ENCODE data around the gene ZSWIM4.
A peak's percentile ranks its signal among the peaks of the same experiment; 100 is the strongest.

ZSWIM4 gene

GRCh38 chr19:13804830-13805683 is 9.8 kb downstream of the ZSWIM4 start:
- no peaks in the 10 kb centered on the region for H3K9me3 ChIP-seq (ENCODE audit: control insufficient read depth in 5 of 5, low read length in 5 of 5)
- H3K4me3 ChIP-seq (ENCODE audit: low read depth in 1 of 5, low read length in 5 of 5), result no peak overlapping the region
- H3K36me3 ChIP-seq (ENCODE audit: control insufficient read depth in 5 of 5, insufficient read depth in 5 of 5, low read length in 5 of 5), result peaks cover 0 to 30% (median 15%) of the 10 kb centered on the region in 5 donors
- no peak overlapping the region for H3K27ac ChIP-seq (ENCODE audit: low read depth, low read length)
- H3K4me1 ChIP-seq (ENCODE audit: control insufficient read depth in 5 of 5, insufficient read depth in 5 of 5, low read length in 5 of 5), result no peaks in the 10 kb centered on the region
- no peak overlapping the region for H3K9ac ChIP-seq (ENCODE audit: low read length in 5 of 5)
- no peaks in the 10 kb centered on the region for H3K27me3 ChIP-seq (ENCODE audit: control insufficient read depth in 5 of 5, insufficient read depth in 4 of 5, low read length in 5 of 5)

DNA sequence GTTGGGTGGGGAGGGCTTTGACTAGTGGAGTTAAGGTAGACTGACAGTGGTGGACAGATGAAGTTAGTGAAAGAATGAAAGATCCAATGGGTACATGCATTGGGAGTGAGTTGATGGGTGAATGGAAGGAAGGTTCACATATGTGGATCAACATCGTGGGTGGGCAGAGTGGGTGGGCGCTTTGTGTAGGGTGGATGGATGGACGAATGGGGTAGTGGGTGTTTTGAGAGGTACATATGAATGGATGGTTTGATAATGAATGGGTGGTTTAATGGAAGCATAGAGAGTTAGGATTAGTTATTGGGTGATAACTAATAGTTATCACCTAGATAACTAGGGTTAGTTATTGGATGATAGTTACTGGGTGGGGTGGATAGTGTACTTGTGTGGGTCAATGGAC is 11.5 kb downstream of the ZSWIM4 start:
- H3K27me3 ChIP-seq (ENCODE audit: control insufficient read depth in 5 of 5, insufficient read depth in 4 of 5, low read length in 5 of 5), result no peaks in the 10 kb centered on the region
- no peak overlapping the region for H3K27ac ChIP-seq (ENCODE audit: low read depth, low read length)
- no peak overlapping the region for H3K4me3 ChIP-seq (ENCODE audit: low read depth in 1 of 5, low read length in 5 of 5)
- no peaks in the 10 kb centered on the region for H3K9me3 ChIP-seq (ENCODE audit: control insufficient read depth in 5 of 5, low read length in 5 of 5)
- H3K4me1 ChIP-seq (ENCODE audit: control insufficient read depth in 5 of 5, insufficient read depth in 5 of 5, low read length in 5 of 5), result no peaks in the 10 kb centered on the region
- H3K36me3 ChIP-seq (ENCODE audit: control insufficient read depth in 5 of 5, insufficient read depth in 5 of 5, low read length in 5 of 5), result peaks cover 0 to 30% (median 15%) of the 10 kb centered on the region in 5 donors
- H3K9ac ChIP-seq (ENCODE audit: low read length in 5 of 5), result no peak overlapping the region

DNA sequence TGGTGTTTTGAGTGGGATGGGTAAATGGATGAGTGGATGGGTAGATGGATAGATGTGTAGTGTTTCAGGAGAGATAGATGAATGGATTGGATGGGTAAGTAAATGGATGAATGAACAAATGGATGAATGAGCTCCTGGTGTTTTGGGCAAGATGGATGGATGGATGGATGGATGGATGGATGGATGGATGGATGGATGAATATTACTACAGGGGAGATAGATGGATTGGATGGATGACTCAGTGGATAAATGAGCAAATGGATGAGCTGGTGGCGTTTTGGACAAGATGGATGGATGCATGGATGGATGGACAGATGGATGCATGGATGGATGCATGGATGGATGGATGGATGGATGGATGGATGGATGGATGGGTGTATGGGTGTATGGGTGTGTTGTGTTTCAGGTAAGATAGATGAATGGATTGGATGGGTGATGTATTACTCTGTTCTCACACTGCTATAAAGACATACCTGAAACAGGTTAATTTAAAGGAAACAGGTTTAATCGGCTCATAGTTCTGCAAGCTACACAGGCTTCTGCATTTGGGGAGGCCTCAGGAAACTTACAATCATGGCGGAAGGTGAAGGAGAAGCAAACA is 12.3 kb downstream of the ZSWIM4 start:
- Histone ChIP-seq H3K36me3 (ENCODE audit: control insufficient read depth in 5 of 5, insufficient read depth in 5 of 5, low read length in 5 of 5) (peaks cover 0 to 30% (median 15%) of the 10 kb centered on the region in 5 donors), H3K9ac (ENCODE audit: low read length in 5 of 5) (no peak overlapping the region), H3K27me3 (ENCODE audit: control insufficient read depth in 5 of 5, insufficient read depth in 4 of 5, low read length in 5 of 5) (no peaks in the 10 kb centered on the region), H3K4me1 (ENCODE audit: control insufficient read depth in 5 of 5, insufficient read depth in 5 of 5, low read length in 5 of 5) (no peaks in the 10 kb centered on the region), H3K9me3 (ENCODE audit: control insufficient read depth in 5 of 5, low read length in 5 of 5) (no peaks in the 10 kb centered on the region), H3K27ac (ENCODE audit: low read depth, low read length) (no peak overlapping the region), H3K4me3 (ENCODE audit: low read depth in 1 of 5, low read length in 5 of 5) (no peak overlapping the region)

- Histone ChIP-seq H3K9ac (ENCODE audit: low read length in 5 of 5) (no peak overlapping the region), H3K36me3 (ENCODE audit: control insufficient read depth in 5 of 5, insufficient read depth in 5 of 5, low read length in 5 of 5) (peaks cover 0 to 39% (median 17%) of the 10 kb centered on the region in 5 donors), H3K4me3 (ENCODE audit: low read depth in 1 of 5, low read length in 5 of 5) (no peak overlapping the region), H3K4me1 (ENCODE audit: control insufficient read depth in 5 of 5, insufficient read depth in 5 of 5, low read length in 5 of 5) (no peaks in the 10 kb centered on the region), H3K27me3 (ENCODE audit: control insufficient read depth in 5 of 5, insufficient read depth in 4 of 5, low read length in 5 of 5) (no peaks in the 10 kb centered on the region), H3K9me3 (ENCODE audit: control insufficient read depth in 5 of 5, low read length in 5 of 5) (peaks cover 0 to 2% (median 0%) of the 10 kb centered on the region in 5 donors), H3K27ac (ENCODE audit: low read depth, low read length) (no peak overlapping the region)
Measured at GRCh38 chr19:13808856-13809255, 13.6 kb downstream of the ZSWIM4 start.

DNA sequence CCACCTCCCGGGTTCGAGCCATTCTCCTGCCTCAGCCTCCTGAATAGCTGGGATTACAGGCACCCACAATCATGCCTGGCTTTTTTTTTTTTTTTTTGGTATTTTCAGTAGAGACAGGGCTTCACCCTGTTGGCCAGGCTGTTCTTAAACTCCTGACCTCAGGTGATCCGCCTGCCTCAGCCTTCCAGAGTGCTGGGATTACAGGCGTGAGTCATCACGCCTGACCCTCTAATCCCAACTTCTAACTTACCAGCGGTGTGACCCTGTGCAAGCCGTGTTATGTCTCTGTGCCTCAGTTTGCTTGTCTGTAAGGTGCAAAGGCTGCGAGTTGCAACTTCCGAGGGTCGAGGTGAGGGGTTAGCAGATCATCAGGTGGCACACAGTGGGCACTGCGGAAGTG is 17.3 kb downstream of the ZSWIM4 start:
- Histone ChIP-seq H3K9ac (ENCODE audit: low read length in 5 of 5) (no peak overlapping the region), H3K9me3 (ENCODE audit: control insufficient read depth in 5 of 5, low read length in 5 of 5) (peaks cover 0 to 2% (median 0%) of the 10 kb centered on the region in 5 donors), H3K4me3 (ENCODE audit: low read depth in 1 of 5, low read length in 5 of 5) (no peak overlapping the region), H3K27ac (ENCODE audit: low read depth, low read length) (no peak overlapping the region), H3K36me3 (ENCODE audit: control insufficient read depth in 5 of 5, insufficient read depth in 5 of 5, low read length in 5 of 5) (peaks cover 0 to 36% (median 16%) of the 10 kb centered on the region in 5 donors), H3K27me3 (ENCODE audit: control insufficient read depth in 5 of 5, insufficient read depth in 4 of 5, low read length in 5 of 5) (no peaks in the 10 kb centered on the region), H3K4me1 (ENCODE audit: control insufficient read depth in 5 of 5, insufficient read depth in 5 of 5, low read length in 5 of 5) (no peaks in the 10 kb centered on the region)

GRCh38 chr19:13813147-13813546 is 17.9 kb downstream of the ZSWIM4 start:
- no peaks in the 10 kb centered on the region for H3K27me3 ChIP-seq (ENCODE audit: control insufficient read depth in 5 of 5, insufficient read depth in 4 of 5, low read length in 5 of 5)
- H3K4me3 ChIP-seq (ENCODE audit: low read depth in 1 of 5, low read length in 5 of 5), result no peak overlapping the region
- H3K36me3 ChIP-seq (ENCODE audit: control insufficient read depth in 5 of 5, insufficient read depth in 5 of 5, low read length in 5 of 5), result peaks cover 0 to 35% (median 16%) of the 10 kb centered on the region in 5 donors
- no peak overlapping the region for H3K27ac ChIP-seq (ENCODE audit: low read depth, low read length)
- no peaks in the 10 kb centered on the region for H3K4me1 ChIP-seq (ENCODE audit: control insufficient read depth in 5 of 5, insufficient read depth in 5 of 5, low read length in 5 of 5)
- no peak overlapping the region for H3K9ac ChIP-seq (ENCODE audit: low read length in 5 of 5)
- peaks cover 0 to 2% (median 0%) of the 10 kb centered on the region in 5 donors for H3K9me3 ChIP-seq (ENCODE audit: control insufficient read depth in 5 of 5, low read length in 5 of 5)

GRCh38 chr19:13814550-13814949 is 19.3 kb downstream of the ZSWIM4 start:
- H3K36me3 ChIP-seq (ENCODE audit: control insufficient read depth in 5 of 5, insufficient read depth in 5 of 5, low read length in 5 of 5), result peaks cover 0 to 26% (median 8%) of the 10 kb centered on the region in 5 donors
- peaks cover 0 to 2% (median 0%) of the 10 kb centered on the region in 5 donors for H3K9me3 ChIP-seq (ENCODE audit: control insufficient read depth in 5 of 5, low read length in 5 of 5)
- H3K9ac ChIP-seq (ENCODE audit: low read length in 5 of 5), result no peak overlapping the region
- H3K27ac ChIP-seq (ENCODE audit: low read depth, low read length), result no peak overlapping the region
- H3K4me3 ChIP-seq (ENCODE audit: low read depth in 1 of 5, low read length in 5 of 5), result no peak overlapping the region
- H3K4me1 ChIP-seq (ENCODE audit: control insufficient read depth in 5 of 5, insufficient read depth in 5 of 5, low read length in 5 of 5), result no peaks in the 10 kb centered on the region
- no peaks in the 10 kb centered on the region for H3K27me3 ChIP-seq (ENCODE audit: control insufficient read depth in 5 of 5, insufficient read depth in 4 of 5, low read length in 5 of 5)

DNA sequence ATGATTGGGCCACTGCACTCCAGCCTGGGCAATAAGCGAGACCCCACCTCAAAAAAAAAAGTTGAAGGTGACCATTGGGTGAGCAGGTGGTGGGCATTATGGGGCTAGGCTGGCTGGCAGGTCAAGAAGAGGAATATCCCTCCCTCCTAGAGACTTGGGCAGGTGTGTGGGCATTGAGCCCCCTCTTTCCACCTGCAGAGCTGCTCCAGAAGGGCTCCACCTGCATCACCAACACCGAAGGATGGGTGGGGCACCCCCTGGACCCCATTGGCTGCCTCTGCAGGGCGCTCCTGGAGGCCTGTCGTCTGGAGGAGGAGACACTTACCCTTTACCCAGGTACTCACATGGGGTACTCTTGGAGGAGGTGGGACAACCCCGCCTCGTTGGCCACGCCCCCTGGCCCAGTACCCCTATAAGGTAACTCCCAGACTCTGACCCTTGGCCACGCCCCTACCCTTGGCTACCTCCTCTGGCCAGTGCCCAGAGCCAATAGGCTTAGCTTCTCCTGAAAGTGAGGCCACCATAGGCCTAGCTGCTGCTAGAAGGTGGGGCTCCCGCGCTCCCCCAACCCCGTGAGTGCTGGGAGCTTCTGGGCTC is 21.9 kb downstream of the ZSWIM4 start:
- H3K4me3 ChIP-seq (ENCODE audit: low read depth in 1 of 5, low read length in 5 of 5), result peak overlapping the region in 1 of 5 donors; percentile 21
- H3K4me1 ChIP-seq (ENCODE audit: control insufficient read depth in 5 of 5, insufficient read depth in 5 of 5, low read length in 5 of 5), result peaks cover 0 to 2% (median 2%) of the 10 kb centered on the region in 5 donors
- peaks cover 0 to 23% (median 5%) of the 10 kb centered on the region in 5 donors for H3K36me3 ChIP-seq (ENCODE audit: control insufficient read depth in 5 of 5, insufficient read depth in 5 of 5, low read length in 5 of 5)
- no peak overlapping the region for H3K9ac ChIP-seq (ENCODE audit: low read length in 5 of 5)
- H3K9me3 ChIP-seq (ENCODE audit: control insufficient read depth in 5 of 5, low read length in 5 of 5), result peaks cover 0 to 2% (median 0%) of the 10 kb centered on the region in 5 donors
- H3K27ac ChIP-seq (ENCODE audit: low read depth, low read length), result no peak overlapping the region
- H3K27me3 ChIP-seq (ENCODE audit: control insufficient read depth in 5 of 5, insufficient read depth in 4 of 5, low read length in 5 of 5), result no peaks in the 10 kb centered on the region

GRCh38 chr19:13817615-13818371 is 22.6 kb downstream of the ZSWIM4 start:
- Histone ChIP-seq H3K36me3 (ENCODE audit: control insufficient read depth in 5 of 5, insufficient read depth in 5 of 5, low read length in 5 of 5) (peaks cover 0 to 20% (median 4%) of the 10 kb centered on the region in 5 donors), H3K4me3 (ENCODE audit: low read depth in 1 of 5, low read length in 5 of 5) (peak overlapping the region in 1 of 5 donors; percentile 21)

More at GRCh38 chr19:13817615-13818371, 22.6 kb downstream of the ZSWIM4 start:
- Histone ChIP-seq H3K4me1 (ENCODE audit: control insufficient read depth in 5 of 5, insufficient read depth in 5 of 5, low read length in 5 of 5) (peaks cover under 1 to 7% (median 2%) of the 10 kb centered on the region in 5 donors), H3K9ac (ENCODE audit: low read length in 5 of 5) (no peak overlapping the region), H3K27me3 (ENCODE audit: control insufficient read depth in 5 of 5, insufficient read depth in 4 of 5, low read length in 5 of 5) (no peaks in the 10 kb centered on the region), H3K9me3 (ENCODE audit: control insufficient read depth in 5 of 5, low read length in 5 of 5) (peaks cover 0 to 2% (median 0%) of the 10 kb centered on the region in 5 donors), H3K27ac (ENCODE audit: low read depth, low read length) (no peak overlapping the region)

Data from subcutaneous abdominal adipose tissue (tissue), 5 donors.